Memory B cell (primary cell): ENCODE data around the gene RBPJ.
"Not testable (repeated sequence)": the region's sequence is repeated elsewhere in the genome, so short reads cannot be mapped to it uniquely, and the experiment has no call there.

Experiments used
- ATAC-seq: fragments of 150-1000 bp; cut with Tn5 transposase; 2 replicates; pipeline ENCODE4 v1.10.0; 2021; ENCODE audit warnings: low read depth, mild to moderate bottlenecking, moderate library complexity
- DNase-seq, 2 donors: peaks; one replicate each; pipeline ENCODE4 v3.0.0; 2022; ENCODE audit warnings: low spot score in 2 of 2
- H3K27ac Mint-ChIP-seq: one replicate; pipeline ENCODE4 v1.8.0; 2022; ENCODE audit warnings: mild to moderate bottlenecking, moderate library complexity, mixed read lengths
- H3K27me3 Mint-ChIP-seq: one replicate; pipeline ENCODE4 v1.8.0; 2022; ENCODE audit warnings: mixed read lengths
- H3K36me3 Mint-ChIP-seq: one replicate; pipeline ENCODE4 v1.8.0; 2022; ENCODE audit warnings: mild to moderate bottlenecking, mixed read lengths
- H3K4me1 Mint-ChIP-seq: one replicate; pipeline ENCODE4 v1.8.0; 2022; ENCODE audit warnings: mixed read lengths
- H3K4me3 Mint-ChIP-seq: one replicate; pipeline ENCODE4 v1.8.0; 2022; ENCODE audit warnings: mild to moderate bottlenecking, moderate library complexity, mixed read lengths
- H3K9me3 Mint-ChIP-seq: one replicate; pipeline ENCODE4 v1.8.0; 2022; ENCODE audit warnings: mixed read lengths

The RBPJ gene

DNA sequence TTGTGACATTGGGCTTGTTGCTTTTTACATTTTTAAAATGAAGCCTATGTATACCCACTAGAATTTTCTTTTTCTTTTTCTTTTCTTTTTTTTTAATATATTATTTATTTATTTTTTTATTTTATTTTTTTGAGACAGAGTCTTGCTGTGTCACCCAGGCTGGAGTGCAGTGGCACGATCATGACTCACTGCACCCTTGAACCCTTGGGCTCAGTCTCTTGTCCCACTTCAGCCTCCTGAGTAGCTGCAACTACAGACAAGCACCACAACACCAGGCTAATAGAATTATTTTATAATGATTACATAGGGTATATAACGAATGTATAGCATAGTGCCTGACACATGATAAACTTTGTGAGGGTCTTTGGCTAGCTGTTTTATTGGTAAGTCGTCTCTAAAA, 64.9 kb downstream of the RBPJ start:
- H3K27ac Mint-ChIP-seq = no peak overlapping the region
- H3K4me3 Mint-ChIP-seq = no peak overlapping the region
- DNase-seq (no peak), ATAC-seq (no peak)
- H3K36me3 Mint-ChIP-seq = peaks cover 26% of the 10 kb centered on the region
- H3K9me3 Mint-ChIP-seq = no peaks in the 10 kb centered on the region
- no peaks in the 10 kb centered on the region for H3K27me3 Mint-ChIP-seq
- H3K4me1 Mint-ChIP-seq = peaks cover 9% of the 10 kb centered on the region

DNA sequence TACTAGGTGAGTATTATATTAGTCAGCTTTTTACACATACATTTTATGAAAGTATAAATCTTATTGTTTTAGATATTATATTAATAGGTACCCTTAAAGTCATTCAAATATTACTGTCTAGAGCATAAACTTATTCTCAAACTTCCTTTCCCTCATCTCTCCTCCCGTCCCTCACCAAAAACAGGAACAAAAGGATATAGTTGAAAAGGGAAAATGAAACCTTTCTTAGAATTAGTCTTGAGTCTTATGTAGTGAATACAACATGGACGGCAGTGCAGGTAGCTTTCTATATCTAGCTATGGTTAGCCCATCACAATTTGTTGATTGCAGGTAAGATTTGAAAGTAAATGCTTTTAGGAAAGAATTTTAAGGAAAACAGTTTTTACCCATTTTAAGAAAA, 65.6 kb downstream of the RBPJ start:
- H3K27me3 Mint-ChIP-seq = no peaks in the 10 kb centered on the region
- no peaks in the 10 kb centered on the region for H3K9me3 Mint-ChIP-seq
- no peak overlapping the region for H3K4me3 Mint-ChIP-seq
- H3K27ac Mint-ChIP-seq = no peak overlapping the region
- ATAC-seq (no peak), DNase-seq (no peak)
- H3K36me3 Mint-ChIP-seq = peaks cover 26% of the 10 kb centered on the region
- peaks cover 6% of the 10 kb centered on the region for H3K4me1 Mint-ChIP-seq

DNA sequence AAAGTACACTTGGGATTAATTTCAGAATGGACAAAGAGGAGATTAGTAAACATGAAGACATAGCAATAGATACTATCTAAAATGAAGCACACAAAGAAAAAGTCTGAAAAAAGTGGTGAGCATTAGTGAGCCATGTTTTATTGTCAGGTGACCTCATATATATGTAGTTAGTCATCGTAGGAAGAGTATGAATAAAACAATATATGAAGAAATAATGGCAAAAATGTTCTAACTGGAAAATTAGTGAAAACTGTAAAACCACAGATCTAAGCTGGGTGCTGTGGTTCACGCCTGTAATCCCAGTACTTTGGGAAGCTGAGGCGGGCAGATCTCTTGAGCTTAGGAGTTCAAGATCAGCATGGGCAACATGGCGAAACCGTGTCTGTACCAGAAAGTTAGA, 67.9 kb downstream of the RBPJ start:
- Mint-ChIP-seq H3K4me3 (no peak overlapping the region), H3K36me3 (peaks cover 28% of the 10 kb centered on the region), H3K9me3 (no peaks in the 10 kb centered on the region), H3K4me1 (peaks cover 6% of the 10 kb centered on the region), H3K27ac (no peak overlapping the region), H3K27me3 (no peaks in the 10 kb centered on the region)
- DNase-seq = no peak
- no peak for ATAC-seq

DNA sequence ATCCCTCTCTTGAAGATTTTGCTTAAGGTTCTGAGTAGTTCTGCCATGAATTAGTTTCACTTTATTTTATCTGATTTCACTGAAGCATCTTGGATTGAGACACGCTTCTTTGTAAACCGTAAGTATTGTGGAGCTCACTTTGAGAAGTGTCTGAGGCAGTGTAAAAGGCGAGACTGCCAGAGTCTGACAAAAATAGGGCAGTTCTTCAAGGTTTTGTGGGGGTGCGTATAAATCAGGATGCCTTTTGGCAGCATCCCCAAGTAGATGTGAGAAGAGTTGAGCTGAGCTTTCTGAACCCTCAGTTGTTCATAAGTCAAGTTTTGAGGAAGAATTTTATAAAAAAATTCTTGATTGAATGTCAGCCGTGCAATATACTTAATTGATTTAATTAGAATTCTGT, 76.3 kb downstream of the RBPJ start:
- ATAC-seq (no peak), DNase-seq (no peak)
- Mint-ChIP-seq H3K27me3 (no peaks in the 10 kb centered on the region), H3K36me3 (peaks cover 7% of the 10 kb centered on the region), H3K9me3 (no peaks in the 10 kb centered on the region), H3K27ac (no peak overlapping the region), H3K4me1 (peaks cover 4% of the 10 kb centered on the region), H3K4me3 (no peak overlapping the region)

DNA sequence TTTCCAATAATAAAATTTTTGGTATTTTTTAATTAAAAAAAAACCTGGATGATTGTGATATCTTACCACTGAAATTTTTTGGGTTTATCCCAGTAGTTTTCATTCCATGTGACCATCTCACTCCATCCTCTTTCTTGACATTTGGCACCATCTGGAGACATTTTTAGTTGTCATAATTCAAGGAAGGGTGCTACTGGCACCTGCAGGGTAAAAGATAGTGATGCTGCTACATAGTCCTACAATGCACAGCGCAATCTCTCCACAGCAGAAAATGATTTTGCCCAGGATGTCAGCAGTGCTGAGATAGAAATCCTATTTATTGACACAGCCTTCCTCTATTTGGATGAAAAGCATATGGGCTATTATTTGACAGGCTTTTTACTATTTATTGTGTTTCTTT, 79.3 kb downstream of the RBPJ start:
- DNase-seq (no peak), ATAC-seq (no peak)
- no peak overlapping the region for H3K27ac Mint-ChIP-seq
- no peaks in the 10 kb centered on the region for H3K9me3 Mint-ChIP-seq
- peaks cover 10% of the 10 kb centered on the region for H3K4me1 Mint-ChIP-seq
- H3K36me3 Mint-ChIP-seq = peaks cover 8% of the 10 kb centered on the region
- H3K4me3 Mint-ChIP-seq = no peak overlapping the region
- no peaks in the 10 kb centered on the region for H3K27me3 Mint-ChIP-seq

DNA sequence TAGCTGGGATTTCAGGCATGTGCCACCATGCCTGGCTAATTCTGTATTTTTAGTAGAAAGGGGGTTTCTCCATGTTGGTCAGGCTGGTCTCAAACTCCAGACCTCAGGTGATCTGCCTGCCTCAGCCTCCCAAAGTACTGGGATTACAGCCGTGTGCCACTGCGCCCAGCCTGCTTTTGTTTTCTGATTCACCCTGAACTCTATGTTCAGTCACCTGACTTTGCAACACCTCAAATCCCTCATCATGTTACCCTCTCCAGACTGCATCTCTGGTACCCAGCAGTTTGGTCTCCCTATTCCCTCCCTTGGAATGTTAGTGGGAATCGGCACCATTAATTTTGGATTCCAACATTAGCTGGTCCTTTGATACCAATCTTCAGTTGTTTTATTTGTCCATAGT, 81.2 kb downstream of the RBPJ start:
- not testable (repeated sequence) for H3K4me3 Mint-ChIP-seq, DNase-seq, H3K27me3 Mint-ChIP-seq, ATAC-seq, H3K4me1 Mint-ChIP-seq, H3K9me3 Mint-ChIP-seq
- Mint-ChIP-seq H3K36me3 (peaks cover 21% of the 10 kb centered on the region), H3K27ac (peak overlapping the region; percentile 29)

DNA sequence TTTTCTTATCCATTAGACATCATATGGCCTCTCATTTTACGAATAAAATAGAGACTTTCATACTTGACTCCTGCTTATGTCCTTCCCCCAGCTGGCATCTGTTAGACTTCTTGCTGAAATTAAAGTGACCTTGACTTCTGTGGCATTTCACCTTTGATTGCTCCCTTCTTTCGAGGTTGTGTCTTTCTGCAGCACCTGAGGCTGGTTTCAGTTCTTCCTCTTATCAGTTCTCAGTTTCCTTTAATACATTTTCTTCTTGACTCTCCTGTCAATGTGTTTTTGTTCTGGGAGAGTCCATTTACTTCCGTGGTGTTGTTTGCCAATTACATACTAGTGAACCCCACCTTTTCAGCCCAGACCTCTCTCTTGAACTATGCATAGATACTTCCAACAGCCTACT, 81.6 kb downstream of the RBPJ start:
- ATAC-seq = no peak
- Mint-ChIP-seq H3K36me3 (peaks cover 24% of the 10 kb centered on the region), H3K27ac (peak overlapping the region; percentile 29)

DNA sequence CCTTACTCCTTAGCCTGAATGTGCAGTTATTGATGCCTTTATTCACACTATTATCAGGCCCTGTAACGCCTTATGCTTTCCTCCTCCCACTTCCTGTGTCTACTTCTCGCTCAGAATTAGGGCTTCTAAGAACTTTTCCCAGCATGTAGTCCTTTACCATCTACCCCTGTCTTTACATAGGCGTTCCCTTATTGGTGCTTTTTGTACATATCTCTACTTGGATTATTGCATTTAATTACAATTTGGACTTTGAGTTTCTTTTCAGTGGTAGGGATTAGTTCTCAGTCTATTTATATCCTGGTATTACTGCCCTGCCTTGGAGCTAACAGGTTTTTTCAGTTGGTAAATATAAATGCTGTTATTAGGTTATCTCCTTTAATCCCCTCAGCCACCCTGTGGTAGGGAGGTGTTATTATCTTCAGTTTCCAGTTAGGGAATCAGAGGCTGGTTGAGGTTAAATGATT, 84.0 kb downstream of the RBPJ start:
- Mint-ChIP-seq H3K27me3 (no peaks in the 10 kb centered on the region), H3K4me3 (no peak overlapping the region), H3K4me1 (peaks cover 10% of the 10 kb centered on the region), H3K36me3 (peaks cover 25% of the 10 kb centered on the region), H3K9me3 (peaks cover 6% of the 10 kb centered on the region), H3K27ac (peak overlapping the region; percentile 12)
- ATAC-seq = no peak
- no peak for DNase-seq

More for the DNA sequence above, 81.6 kb downstream of the RBPJ start:
- H3K9me3 Mint-ChIP-seq = peaks cover 6% of the 10 kb centered on the region
- no peaks in the 10 kb centered on the region for H3K27me3 Mint-ChIP-seq
- peaks cover 10% of the 10 kb centered on the region for H3K4me1 Mint-ChIP-seq
- no peak overlapping the region for H3K4me3 Mint-ChIP-seq
- DNase-seq = no peak

DNA sequence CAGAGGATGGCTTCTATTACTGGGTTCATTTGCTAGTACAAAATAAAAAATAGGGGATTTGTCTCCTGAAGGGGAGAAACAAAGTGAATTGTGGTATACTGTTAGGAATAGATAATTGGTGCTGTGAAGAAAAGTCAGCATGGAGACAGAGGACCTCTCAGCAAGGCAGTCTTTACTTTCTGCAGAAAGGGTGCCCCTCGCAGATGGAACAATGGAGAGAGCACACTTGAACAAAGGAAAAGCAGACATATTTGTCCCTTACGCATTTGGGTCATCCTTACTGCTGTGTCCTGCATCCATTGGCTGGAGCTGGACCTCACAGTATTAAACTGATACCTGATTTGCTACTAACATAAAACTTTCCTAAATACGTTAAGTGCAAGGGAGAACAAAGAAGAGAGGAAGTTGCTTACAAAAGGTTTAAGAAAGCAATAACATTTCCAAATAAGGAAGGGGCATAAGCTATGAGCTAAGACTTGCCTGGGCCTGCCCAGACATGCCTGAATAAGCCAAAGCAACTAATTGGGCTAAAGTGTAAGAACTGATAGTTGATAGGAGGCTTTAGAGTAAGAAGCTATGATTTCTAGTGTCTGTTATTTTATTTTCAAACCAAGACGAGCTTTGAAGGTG, 85.6 kb downstream of the RBPJ start:
- peaks cover 25% of the 10 kb centered on the region for H3K36me3 Mint-ChIP-seq
- DNase-seq (no peak), ATAC-seq (no peak)
- H3K27ac Mint-ChIP-seq = no peak overlapping the region
- H3K4me3 Mint-ChIP-seq = no peak overlapping the region
- H3K9me3 Mint-ChIP-seq = peaks cover 6% of the 10 kb centered on the region
- H3K4me1 Mint-ChIP-seq = peaks cover 9% of the 10 kb centered on the region
- H3K27me3 Mint-ChIP-seq = no peaks in the 10 kb centered on the region

DNA sequence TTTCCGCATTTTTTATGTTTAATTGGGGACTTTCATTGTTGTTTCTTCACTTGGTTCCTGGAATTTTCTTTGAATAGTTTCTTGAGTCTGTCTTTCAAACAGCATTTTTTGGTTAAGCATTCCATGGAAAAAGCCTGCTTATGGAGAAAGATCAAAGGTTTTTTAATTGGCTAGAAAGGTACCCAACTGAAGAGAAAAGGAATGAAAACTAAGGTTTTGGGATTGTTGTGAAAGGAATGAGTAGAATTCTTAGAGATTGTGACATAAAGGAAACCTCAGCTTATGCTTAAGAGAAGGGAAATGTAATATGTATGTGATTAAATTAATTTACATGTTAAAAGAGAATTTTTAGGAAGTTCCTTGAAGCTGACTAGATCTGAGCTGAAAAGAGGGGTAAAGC, 86.7 kb downstream of the RBPJ start:
- H3K27me3 Mint-ChIP-seq = no peaks in the 10 kb centered on the region
- no peak overlapping the region for H3K4me3 Mint-ChIP-seq
- peaks cover 4% of the 10 kb centered on the region for H3K4me1 Mint-ChIP-seq
- H3K9me3 Mint-ChIP-seq = peaks cover 6% of the 10 kb centered on the region
- peaks cover 25% of the 10 kb centered on the region for H3K36me3 Mint-ChIP-seq
- ATAC-seq (no peak), DNase-seq (no peak)
- no peak overlapping the region for H3K27ac Mint-ChIP-seq

DNA sequence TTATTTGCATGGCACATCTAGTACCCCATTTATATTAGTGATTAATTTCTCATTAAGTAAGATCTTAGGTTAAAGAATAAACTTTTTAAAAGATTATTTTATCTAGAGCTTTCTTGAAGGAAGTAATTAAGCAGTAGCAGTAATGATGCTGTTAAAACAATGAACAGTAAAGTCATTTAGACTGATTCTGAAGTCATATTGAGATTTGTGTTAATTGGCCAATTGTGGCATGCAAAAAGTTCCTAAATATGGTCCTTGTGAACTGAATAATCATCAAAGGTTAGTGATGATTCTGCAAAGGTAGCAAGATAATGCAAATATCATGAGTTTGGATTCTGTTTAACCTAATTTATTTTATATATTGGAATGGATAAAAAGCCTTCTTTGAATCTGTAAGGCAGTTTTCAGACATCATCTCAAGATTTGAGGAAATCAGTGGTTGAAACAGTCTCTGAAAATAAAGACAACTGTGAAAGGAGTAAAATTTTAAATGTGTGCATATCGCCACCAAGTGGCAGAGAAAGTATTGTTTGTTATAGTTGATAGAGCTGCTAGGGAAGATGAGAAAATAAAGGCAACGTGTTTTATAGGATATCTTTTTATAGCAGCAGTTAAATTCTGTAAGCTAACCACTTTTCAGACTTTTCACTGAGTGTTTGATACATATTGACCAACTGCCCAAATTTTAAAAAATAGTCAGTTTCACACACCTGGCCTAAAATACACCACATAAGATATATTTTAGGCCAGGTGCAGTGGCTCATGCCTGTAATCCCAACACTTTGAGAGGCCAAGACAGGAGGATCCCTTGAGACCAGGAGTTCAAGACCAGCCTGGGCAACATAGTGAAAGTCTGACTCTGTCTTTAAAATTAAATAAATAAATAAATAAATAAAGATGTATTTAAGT, 89.8 kb downstream of the RBPJ start:
- Mint-ChIP-seq H3K27me3 (no peaks in the 10 kb centered on the region), H3K4me3 (no peak overlapping the region), H3K36me3 (peaks cover 27% of the 10 kb centered on the region), H3K9me3 (peaks cover 6% of the 10 kb centered on the region), H3K4me1 (peaks cover 2% of the 10 kb centered on the region), H3K27ac (no peak overlapping the region)
- ATAC-seq = peak; percentile 59
- peak; percentile 22 to 50 for DNase-seq

DNA sequence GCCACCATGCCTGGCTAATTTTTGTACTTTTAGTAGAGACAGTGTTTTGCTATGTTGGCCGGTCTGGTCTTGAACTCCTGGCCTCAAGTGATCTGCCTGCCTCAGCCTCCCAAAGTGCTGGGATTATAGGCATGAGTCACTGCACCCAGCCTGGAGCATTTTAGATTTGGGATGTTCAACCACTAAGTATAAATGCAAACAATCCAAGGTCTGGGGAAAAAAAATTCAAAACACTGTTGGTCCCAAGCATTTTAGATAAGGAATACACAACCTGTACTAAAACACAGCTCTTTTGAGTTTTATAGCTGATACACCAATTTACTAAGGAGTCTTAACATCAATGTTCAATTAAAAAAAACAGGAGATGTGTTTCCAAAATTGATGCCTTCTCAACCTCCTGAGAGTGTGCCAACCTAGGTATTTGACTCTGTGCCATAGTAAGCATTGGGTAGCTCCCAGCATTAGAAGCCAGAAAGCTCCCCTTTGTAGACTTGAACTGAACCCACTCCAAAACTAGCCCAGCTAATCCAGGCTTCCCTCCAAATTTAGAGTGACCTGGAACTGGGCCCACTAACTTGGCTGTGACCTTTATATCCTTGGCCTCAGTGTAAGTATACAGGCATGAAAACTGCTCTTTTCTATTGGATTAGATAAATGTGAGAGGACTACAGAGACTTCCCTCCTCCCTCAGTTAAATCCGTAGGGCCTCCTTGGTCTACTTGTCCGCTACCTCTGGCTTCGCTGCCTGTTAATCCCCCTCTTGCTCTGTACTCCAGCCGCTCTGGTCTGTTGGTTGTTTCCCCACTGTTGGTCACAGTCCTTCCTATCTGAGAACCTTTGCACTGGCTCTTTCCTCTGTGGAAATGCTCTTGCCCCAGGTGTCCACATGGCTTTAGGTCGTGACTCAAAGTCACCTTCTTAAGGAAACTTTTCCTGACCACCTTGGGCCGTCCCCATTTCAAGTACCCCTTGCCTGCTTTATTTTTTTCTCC, 91.9 kb downstream of the RBPJ start:
- DNase-seq (no peak), ATAC-seq (no peak)
- H3K27me3 Mint-ChIP-seq = no peaks in the 10 kb centered on the region
- no peaks in the 10 kb centered on the region for H3K9me3 Mint-ChIP-seq
- H3K4me1 Mint-ChIP-seq = peaks cover 2% of the 10 kb centered on the region
- no peak overlapping the region for H3K27ac Mint-ChIP-seq
- no peak overlapping the region for H3K4me3 Mint-ChIP-seq
- peaks cover 13% of the 10 kb centered on the region for H3K36me3 Mint-ChIP-seq

DNA sequence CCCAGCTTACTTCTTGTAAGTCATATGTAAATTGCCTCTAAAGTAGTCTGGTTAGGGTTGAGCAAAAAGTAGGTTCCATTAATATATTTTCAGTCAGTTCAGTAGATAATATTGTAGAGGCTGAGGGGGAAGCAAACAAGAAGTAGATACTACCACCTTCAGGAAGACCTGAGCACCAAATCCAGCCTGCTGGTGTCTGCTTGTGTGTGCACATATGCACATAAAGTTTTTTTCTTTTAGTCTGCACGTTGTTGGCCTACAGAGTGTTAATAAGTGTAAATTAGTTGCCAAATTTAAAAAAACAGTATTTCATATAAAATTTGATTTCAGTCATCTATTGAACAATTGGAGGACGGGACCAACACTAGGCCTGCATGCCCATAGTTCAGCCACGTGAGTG, 92.8 kb downstream of the RBPJ start:
- ATAC-seq = no peak
- Mint-ChIP-seq H3K9me3 (no peaks in the 10 kb centered on the region), H3K4me1 (peaks cover 2% of the 10 kb centered on the region), H3K27ac (no peak overlapping the region), H3K4me3 (no peak overlapping the region), H3K36me3 (peaks cover 13% of the 10 kb centered on the region), H3K27me3 (no peaks in the 10 kb centered on the region)
- no peak for DNase-seq

DNA sequence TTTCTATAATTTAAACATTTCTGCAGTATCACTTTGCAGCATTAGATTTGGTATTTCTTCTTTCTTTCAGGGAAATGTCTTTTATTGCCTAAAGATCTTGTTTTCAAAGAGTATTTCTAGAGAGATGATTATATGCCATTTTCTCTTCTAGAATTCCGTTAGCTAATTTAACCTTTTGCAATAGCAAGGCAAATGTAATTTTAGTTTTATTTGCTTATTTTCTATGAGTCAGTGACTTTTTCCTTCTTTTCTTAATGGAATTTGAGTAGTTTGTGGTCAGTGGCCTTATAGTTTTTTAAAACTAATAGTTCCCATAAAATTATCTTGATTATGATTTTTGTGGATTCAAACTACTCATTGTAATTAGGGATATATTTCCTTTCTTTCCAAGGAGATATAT, 97.3 kb downstream of the RBPJ start:
- Mint-ChIP-seq H3K4me3 (no peak overlapping the region), H3K4me1 (no peaks in the 10 kb centered on the region), H3K36me3 (peaks cover 29% of the 10 kb centered on the region), H3K27ac (no peak overlapping the region), H3K27me3 (no peaks in the 10 kb centered on the region), H3K9me3 (no peaks in the 10 kb centered on the region)
- no peak for DNase-seq
- ATAC-seq = no peak
